Endothelial cell of umbilical vein (primary cell): ENCODE results near the gene CROCC2. TPM values are rescaled to one million over a fixed set of nuclear protein-coding genes. Genes with fewer than 3 reads are reported as not detected.

Experiments used
- BruUV-seq: library from RNA; stranded (reverse); fragments of 400-500 nt; replicated peaks from 2 replicates; lab custom pipeline; 2021; lab: Mats Ljungman, UMichigan
- CTCF ChIA-PET: fragments of 300-600, 350-600 bp; sonication (Branson Sonifier 250); formaldehyde crosslinking; loops from one replicate; lab custom pipeline; 2021; ENCODE audit warnings: antibody characterized with exemption, inconsistent platforms; lab: Charles Lee
- POLR2A ChIA-PET: fragments of 300-600, 350-600 bp; sonication (Branson Sonifier 250); formaldehyde crosslinking; loops from one replicate; lab custom pipeline; 2021; ENCODE audit warnings: antibody characterized with exemption, inconsistent platforms; lab: Charles Lee
- DNase-seq: peaks from one replicate; pipeline ENCODE4 v3.0.0-alpha.2; 2011; ENCODE audit warnings: low read depth, low spot score
- FAIRE-seq: peaks from 2 replicates; lab custom pipeline; 2011; peaks lifted over from hg19 to GRCh38; lab: Jason Lieb, UNC
- H2AFZ ChIP-seq: 2 replicates; pipeline ENCODE4 v1.6.0; 2012; ENCODE audit warnings: low read depth, low read length, control low read depth, inconsistent platforms
- H3K27ac ChIP-seq: 2 replicates; pipeline ENCODE4 v1.5.1; 2011; ENCODE audit warnings: low read depth, mild to moderate bottlenecking, control low read depth, low read length, moderate library complexity; ENCODE audit not compliant: insufficient read depth
- H3K27me3 ChIP-seq, 2 experiments: 2 replicates each; pipeline versions ENCODE4 v1.6.0 to v1.6.1; 2011; ENCODE audit warnings: low read length in 2 of 2, mixed read lengths in 1 of 2; ENCODE audit not compliant: control insufficient read depth in 2 of 2, insufficient read depth in 2 of 2
- H3K36me3 ChIP-seq, 2 experiments: 2 replicates in 1 of 2; 3 replicates in 1 of 2; pipeline ENCODE4 v1.5.1; 2011; ENCODE audit warnings: low read length in 2 of 2, mild to moderate bottlenecking in 1 of 2, moderate library complexity in 1 of 2; ENCODE audit not compliant: control insufficient read depth in 2 of 2, insufficient read depth in 2 of 2; ENCODE audit errors: extremely low read depth in 1 of 2
- H3K4me1 ChIP-seq: 3 replicates; pipeline ENCODE4 v1.5.1; 2011; ENCODE audit warnings: mild to moderate bottlenecking, low read length; ENCODE audit not compliant: control insufficient read depth, insufficient read depth; ENCODE audit errors: extremely low read depth
- H3K4me2 ChIP-seq: 2 replicates; pipeline ENCODE4 v1.6.1; 2011; ENCODE audit warnings: low read length, control low read depth, mixed read lengths; ENCODE audit not compliant: insufficient read depth
- H3K4me3 ChIP-seq, 3 experiments: fragments of 200-600 bp in 1 of 3; sonication (generic), shearing (Covaris generic) in 1 of 3; replicated peaks in 1 of 3; 2 replicates each; pipeline ENCODE4 v1.5.1; 2011 to 2016; ENCODE audit warnings: control low read depth in 3 of 3, low read length in 3 of 3, mild to moderate bottlenecking in 2 of 3, inconsistent platforms in 1 of 3, low read depth in 1 of 3, moderate library complexity in 1 of 3; ENCODE audit not compliant: insufficient read depth in 1 of 3
- H3K79me2 ChIP-seq: 2 replicates; pipeline ENCODE4 v1.6.0; 2012; ENCODE audit warnings: low read length, inconsistent platforms; ENCODE audit not compliant: control insufficient read depth, insufficient read depth
- H3K9ac ChIP-seq: replicated peaks from 2 replicates; pipeline ENCODE3; 2011; ENCODE audit warnings: low read length, control low read depth; ENCODE audit not compliant: insufficient read depth; ENCODE audit errors: extremely low read depth
- H3K9me1 ChIP-seq: replicated peaks from 3 replicates; pipeline ENCODE4 v1.6.0; 2011; ENCODE audit warnings: mild to moderate bottlenecking, low read length; ENCODE audit not compliant: control insufficient read depth, insufficient read depth; ENCODE audit errors: extremely low read depth
- H3K9me3 ChIP-seq: replicated peaks from 2 replicates; pipeline ENCODE4 v1.5.1; 2012; ENCODE audit warnings: low read length, inconsistent platforms; ENCODE audit not compliant: control insufficient read depth, insufficient read depth
- H4K20me1 ChIP-seq: replicated peaks from 2 replicates; pipeline ENCODE3; 2011; ENCODE audit warnings: mild to moderate bottlenecking, low read length; ENCODE audit not compliant: control insufficient read depth, insufficient read depth; ENCODE audit errors: extremely low read depth
- FOS ChIP-seq: IDR thresholded peaks from 2 replicates; pipeline ENCODE4 v1.6.1; 2011; ENCODE audit warnings: mild to moderate bottlenecking, low read length, moderate library complexity, borderline replicate concordance; ENCODE audit not compliant: insufficient read depth
- GATA2 ChIP-seq: IDR thresholded peaks from 2 replicates; pipeline ENCODE4 v1.7.0; 2011; ENCODE audit warnings: low read depth, mild to moderate bottlenecking, moderate library complexity, mixed read lengths, low read length; ENCODE audit not compliant: insufficient read length, insufficient read depth
- JUN ChIP-seq: IDR thresholded peaks from 2 replicates; pipeline ENCODE4 v1.6.1; 2011; ENCODE audit warnings: borderline replicate concordance, low read depth; ENCODE audit not compliant: insufficient read length, insufficient read depth
- MAX ChIP-seq: IDR thresholded peaks from 2 replicates; pipeline ENCODE4 v1.6.1; 2011; ENCODE audit not compliant: insufficient read depth, insufficient read length
- MYC ChIP-seq: IDR thresholded peaks from one replicate; pipeline ENCODE4 v1.6.1; 2011; ENCODE audit warnings: mild to moderate bottlenecking, low read depth, low read length
- POLR2AphosphoS5 ChIP-seq: IDR thresholded peaks from 2 replicates; pipeline ENCODE4 v1.6.1; 2012; ENCODE audit warnings: low read depth, mild to moderate bottlenecking, control low read depth, low read length, moderate library complexity; ENCODE audit not compliant: insufficient read depth
- dilution Hi-C: fragments of 300-500 bp; cut with MboI; formaldehyde crosslinking; loops from one replicate; pipeline ENCODE4 v1.15.0; 2019; ENCODE audit warnings: low sequenced_read_pairs; ENCODE audit not compliant: extremely low pct_ligation_motif_present
- intact Hi-C: fragments of 100-400 bp; cut with micrococcal nuclease; formaldehyde crosslinking; loops from one replicate; pipeline ENCODE4 v1.10.0; 2022
- polyA plus RNA-seq, 4 experiments: library from polyadenylated mRNA; depleted of rRNA in 3 of 4; stranded (reverse) in 3 of 4; unstranded in 1 of 4; fragments of >200 nt; gene quantifications; 2 replicates each; pipeline versions ENCODE4 v1.2.1 to v1.2.3, GENCODE V29; 2011 to 2012; ENCODE audit warnings: missing spikeins in 1 of 4
- total RNA-seq: library from RNA; stranded (reverse); gene quantifications from 2 replicates; pipeline ENCODE4 v1.2.3, GENCODE V29; 2021
- TF ChIP-seq, protein P1 (sequence below), 2 donors: IDR thresholded peaks; 1 replicate in 1 of 2; 2 replicates in 1 of 2; pipeline ENCODE4 v1.5.1; 2011; ENCODE audit warnings: low read length in 2 of 2, mild to moderate bottlenecking in 2 of 2, moderate library complexity in 2 of 2, control low read depth in 1 of 2, inconsistent platforms in 1 of 2, low read depth in 1 of 2; ENCODE audit not compliant: insufficient read depth in 1 of 2; ENCODE audit errors: extremely low read depth in 1 of 2

Gene CROCC2
- total and polyA plus RNA-seq, 2 donors (not counting 3 experiments of a cell fraction or from before 2014, with no cell fraction given) = not detected

DNA sequence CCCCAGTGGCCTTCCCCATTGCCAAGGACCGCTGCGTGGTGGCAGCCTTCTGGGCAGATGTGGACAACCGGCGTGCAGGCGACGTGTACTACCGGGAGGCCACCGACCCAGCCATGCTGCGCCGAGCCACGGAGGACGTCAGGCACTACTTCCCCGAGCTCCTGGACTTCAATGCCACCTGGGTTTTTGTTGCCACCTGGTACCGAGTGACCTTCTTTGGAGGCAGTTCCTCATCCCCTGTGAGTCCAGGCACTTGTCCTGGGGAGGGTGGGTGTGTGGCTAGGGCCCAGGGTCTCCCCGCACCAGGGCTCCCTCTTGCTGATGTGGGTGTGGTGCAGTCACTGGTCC, 124.2 kb downstream of the CROCC2 start:
- TF ChIP-seq MAX (no peak), FOS (no peak), MYC (no peak), JUN (no peak)
- TF ChIP-seq, protein P1, sequence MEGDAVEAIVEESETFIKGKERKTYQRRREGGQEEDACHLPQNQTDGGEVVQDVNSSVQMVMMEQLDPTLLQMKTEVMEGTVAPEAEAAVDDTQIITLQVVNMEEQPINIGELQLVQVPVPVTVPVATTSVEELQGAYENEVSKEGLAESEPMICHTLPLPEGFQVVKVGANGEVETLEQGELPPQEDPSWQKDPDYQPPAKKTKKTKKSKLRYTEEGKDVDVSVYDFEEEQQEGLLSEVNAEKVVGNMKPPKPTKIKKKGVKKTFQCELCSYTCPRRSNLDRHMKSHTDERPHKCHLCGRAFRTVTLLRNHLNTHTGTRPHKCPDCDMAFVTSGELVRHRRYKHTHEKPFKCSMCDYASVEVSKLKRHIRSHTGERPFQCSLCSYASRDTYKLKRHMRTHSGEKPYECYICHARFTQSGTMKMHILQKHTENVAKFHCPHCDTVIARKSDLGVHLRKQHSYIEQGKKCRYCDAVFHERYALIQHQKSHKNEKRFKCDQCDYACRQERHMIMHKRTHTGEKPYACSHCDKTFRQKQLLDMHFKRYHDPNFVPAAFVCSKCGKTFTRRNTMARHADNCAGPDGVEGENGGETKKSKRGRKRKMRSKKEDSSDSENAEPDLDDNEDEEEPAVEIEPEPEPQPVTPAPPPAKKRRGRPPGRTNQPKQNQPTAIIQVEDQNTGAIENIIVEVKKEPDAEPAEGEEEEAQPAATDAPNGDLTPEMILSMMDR (IDR thresholded peaks at IDR 0.05; ENCODE audit: extremely low read depth in 1 of 2, insufficient read depth in 1 of 2, low read depth in 1 of 2, low read length in 2 of 2) = no peak
- H3K9ac ChIP-seq = no peak overlapping the region
- no peak overlapping the region for H3K4me2 ChIP-seq
- DNase-seq = no peak
- H3K9me1 ChIP-seq = no peaks in the 10 kb centered on the region
- H3K79me2 ChIP-seq = no peaks in the 10 kb centered on the region
- no peaks in the 10 kb centered on the region for H3K27me3 ChIP-seq
- FAIRE-seq = no peak
- H3K4me1 ChIP-seq = no peaks in the 10 kb centered on the region
- ChIA-PET POLR2A (no interaction called here), CTCF (interaction anchor here (1.1 kb wide), 1 partner anchor 47 kb away, joined by 3 read pairs; no protein-coding TSS in a partner anchor)
- no TSS peak for BruUV-seq
- H3K27ac ChIP-seq = no peak overlapping the region
- intact Hi-C loops = no loop called here
- H3K4me3 ChIP-seq = no peak overlapping the region
- H3K9me3 ChIP-seq = no peaks in the 10 kb centered on the region
- dilution Hi-C loops = no loop called here
- H2AFZ ChIP-seq = no peak overlapping the region
- peaks cover 0 to 2% of the 10 kb centered on the region in 2 experiments for H3K36me3 ChIP-seq
- H4K20me1 ChIP-seq = no peaks in the 10 kb centered on the region

DNA sequence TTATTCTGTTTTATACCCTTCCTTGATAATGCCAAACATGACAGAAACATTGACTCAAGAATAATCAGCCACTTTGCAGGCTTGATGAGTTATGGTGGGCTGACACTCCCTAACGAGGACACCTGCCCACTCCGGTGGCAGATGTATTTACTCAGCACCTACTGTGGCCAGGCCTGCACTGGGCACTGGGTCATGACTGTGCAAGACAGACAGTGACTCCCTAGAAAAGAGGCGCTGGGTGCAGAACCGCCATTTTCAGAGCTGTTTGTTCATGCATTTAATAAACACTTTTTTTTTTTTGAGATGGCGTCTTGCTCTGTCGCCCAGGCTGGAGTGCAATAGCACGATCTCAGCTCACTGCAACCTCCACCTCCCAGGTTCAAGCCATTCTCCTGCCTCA, 124.7 kb downstream of the CROCC2 start:
- no peaks in the 10 kb centered on the region for H3K4me1 ChIP-seq
- FAIRE-seq (no peak), DNase-seq (no peak)
- H3K27me3 ChIP-seq = no peaks in the 10 kb centered on the region
- ChIA-PET CTCF (interaction anchor here (1.1 kb wide), 1 partner anchor 47 kb away, joined by 3 read pairs; no protein-coding TSS in a partner anchor), POLR2A (no interaction called here)
- no peaks in the 10 kb centered on the region for H3K79me2 ChIP-seq
- H3K4me3 ChIP-seq = no peak overlapping the region
- dilution Hi-C loops = no loop called here
- no peak overlapping the region for H3K9ac ChIP-seq
- H3K9me3 ChIP-seq = no peaks in the 10 kb centered on the region
- H3K9me1 ChIP-seq = no peaks in the 10 kb centered on the region
- no peak overlapping the region for H3K4me2 ChIP-seq
- H3K27ac ChIP-seq = no peak overlapping the region
- TF ChIP-seq MYC = no peak
- TF ChIP-seq FOS = no peak
- no peak for TF ChIP-seq POLR2AphosphoS5
- TF ChIP-seq, protein P1 (IDR thresholded peaks at IDR 0.05; ENCODE audit: extremely low read depth in 1 of 2, insufficient read depth in 1 of 2, low read depth in 1 of 2, low read length in 2 of 2) = no peak
- TF ChIP-seq GATA2 = no peak
- peaks cover 0 to 2% of the 10 kb centered on the region in 2 experiments for H3K36me3 ChIP-seq
- H2AFZ ChIP-seq = no peak overlapping the region
- H4K20me1 ChIP-seq = no peaks in the 10 kb centered on the region
- BruUV-seq = no TSS peak
- intact Hi-C loops = no loop called here
